ENCODE results near the gene PFDN1. TPM values are rescaled to one million over a fixed set of nuclear protein-coding genes. Genes with fewer than 3 reads are reported as not detected.

PFDN1 gene
- total RNA-seq, 4 donors from 2014 or later, result 42.7 to 102 (median 70.9) TPM

- intact Hi-C loops (cut with DNase I; ENCODE audit: low total_unique reads), result no loop called here
- H3K4me3 ChIP-seq, result no peak overlapping the region
- H3K36me3 ChIP-seq, result no peaks in the 10 kb centered on the region
- peaks cover 3% of the 10 kb centered on the region in 2 donors for H3K4me1 ChIP-seq
- H3K9me3 ChIP-seq, result no peaks in the 10 kb centered on the region
- no peak for TF ChIP-seq POLR2A (IDR thresholded peaks at IDR 0.05)
- TF ChIP-seq, protein P1, sequence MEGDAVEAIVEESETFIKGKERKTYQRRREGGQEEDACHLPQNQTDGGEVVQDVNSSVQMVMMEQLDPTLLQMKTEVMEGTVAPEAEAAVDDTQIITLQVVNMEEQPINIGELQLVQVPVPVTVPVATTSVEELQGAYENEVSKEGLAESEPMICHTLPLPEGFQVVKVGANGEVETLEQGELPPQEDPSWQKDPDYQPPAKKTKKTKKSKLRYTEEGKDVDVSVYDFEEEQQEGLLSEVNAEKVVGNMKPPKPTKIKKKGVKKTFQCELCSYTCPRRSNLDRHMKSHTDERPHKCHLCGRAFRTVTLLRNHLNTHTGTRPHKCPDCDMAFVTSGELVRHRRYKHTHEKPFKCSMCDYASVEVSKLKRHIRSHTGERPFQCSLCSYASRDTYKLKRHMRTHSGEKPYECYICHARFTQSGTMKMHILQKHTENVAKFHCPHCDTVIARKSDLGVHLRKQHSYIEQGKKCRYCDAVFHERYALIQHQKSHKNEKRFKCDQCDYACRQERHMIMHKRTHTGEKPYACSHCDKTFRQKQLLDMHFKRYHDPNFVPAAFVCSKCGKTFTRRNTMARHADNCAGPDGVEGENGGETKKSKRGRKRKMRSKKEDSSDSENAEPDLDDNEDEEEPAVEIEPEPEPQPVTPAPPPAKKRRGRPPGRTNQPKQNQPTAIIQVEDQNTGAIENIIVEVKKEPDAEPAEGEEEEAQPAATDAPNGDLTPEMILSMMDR (IDR thresholded peaks at IDR 0.05), result no peak
- no peaks in the 10 kb centered on the region for H3K27me3 ChIP-seq
- H3K27ac ChIP-seq, result no peak overlapping the region
- DNase-seq, result no peak
Measured at GRCh38 chr5:140287801-140288521, 14.9 kb downstream of the PFDN1 start.

DNA sequence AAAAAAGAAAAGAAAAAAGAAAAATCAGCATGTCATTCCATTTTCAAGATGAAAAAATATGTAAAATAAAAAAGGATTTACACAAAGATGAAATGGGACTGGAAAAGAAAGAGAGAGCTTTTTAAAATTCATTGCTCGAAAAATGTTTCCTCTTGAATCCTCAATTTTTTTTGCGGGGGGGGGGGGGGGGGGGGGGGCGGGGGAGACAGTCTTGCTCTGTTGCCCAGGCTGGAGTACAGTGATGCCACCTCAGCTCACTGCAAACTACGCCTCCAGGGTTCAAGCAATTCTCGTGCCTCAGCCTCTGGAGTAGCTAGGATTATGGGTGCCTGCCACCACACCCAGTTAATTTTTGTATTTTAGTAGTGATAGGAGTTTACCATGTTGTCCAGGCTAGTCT lies 16.5 kb downstream of the PFDN1 start:
- DNase-seq, result no peak
- Histone ChIP-seq H3K27me3 (no peaks in the 10 kb centered on the region), H3K36me3 (no peaks in the 10 kb centered on the region), H3K9me3 (no peaks in the 10 kb centered on the region), H3K4me3 (no peak overlapping the region), H3K27ac (no peak overlapping the region), H3K4me1 (peaks cover 3% of the 10 kb centered on the region in 2 donors)
- intact Hi-C loops (cut with DNase I; ENCODE audit: low total_unique reads), result no loop called here
- TF ChIP-seq, protein P1 (IDR thresholded peaks at IDR 0.05), result no peak
- no peak for TF ChIP-seq POLR2A (IDR thresholded peaks at IDR 0.05)

- TF ChIP-seq POLR2A (IDR thresholded peaks at IDR 0.05), result no peak
- TF ChIP-seq, protein P1 (IDR thresholded peaks at IDR 0.05), result no peak
- no peak overlapping the region for H3K27ac ChIP-seq
- no peak for DNase-seq
- H3K27me3 ChIP-seq, result no peaks in the 10 kb centered on the region
- H3K4me1 ChIP-seq, result no peaks in the 10 kb centered on the region
- H3K9me3 ChIP-seq, result no peaks in the 10 kb centered on the region
- no peaks in the 10 kb centered on the region for H3K36me3 ChIP-seq
- intact Hi-C loops (cut with DNase I; ENCODE audit: low total_unique reads), result no loop called here
- H3K4me3 ChIP-seq, result no peak overlapping the region
Measured at GRCh38 chr5:140284013-140284412, 18.9 kb downstream of the PFDN1 start.

GRCh38 chr5:140282266-140282665 lies 20.6 kb downstream of the PFDN1 start:
- Histone ChIP-seq H3K9me3 (no peaks in the 10 kb centered on the region), H3K27me3 (no peaks in the 10 kb centered on the region), H3K4me3 (no peak overlapping the region), H3K36me3 (no peaks in the 10 kb centered on the region), H3K4me1 (no peaks in the 10 kb centered on the region), H3K27ac (no peak overlapping the region)
- TF ChIP-seq, protein P1 (IDR thresholded peaks at IDR 0.05), result no peak
- no peak for TF ChIP-seq POLR2A (IDR thresholded peaks at IDR 0.05)
- no peak for DNase-seq
- intact Hi-C loops (cut with DNase I; ENCODE audit: low total_unique reads), result no loop called here

GRCh38 chr5:140275837-140276236 lies 27.1 kb downstream of the PFDN1 start:
- DNase-seq, result no peak
- no peak overlapping the region for H3K27ac ChIP-seq
- H3K27me3 ChIP-seq, result no peaks in the 10 kb centered on the region
- intact Hi-C loops (cut with DNase I; ENCODE audit: low total_unique reads), result no loop called here
- TF ChIP-seq, protein P1 (IDR thresholded peaks at IDR 0.05), result no peak
- TF ChIP-seq POLR2A (IDR thresholded peaks at IDR 0.05), result no peak
- H3K9me3 ChIP-seq, result no peaks in the 10 kb centered on the region
- no peak overlapping the region for H3K4me3 ChIP-seq
- no peaks in the 10 kb centered on the region for H3K4me1 ChIP-seq
- no peaks in the 10 kb centered on the region for H3K36me3 ChIP-seq

Data from uterus (tissue), 4 donors.